GM18873 (cell line): Measurements from ENCODE around the gene POU2F1.
"Not testable (repeated sequence)": the region's sequence is repeated elsewhere in the genome, so short reads cannot be mapped to it uniquely, and the experiment has no call there.

Experiments
- ATAC-seq: cut with Tn5 transposase; IDR thresholded peaks from one replicate; pipeline ENCODE4 v1.9.1; 2021; ENCODE audit warnings: mild to moderate bottlenecking, moderate library complexity, moderate number of reproducible peaks; ENCODE audit not compliant: unreplicated experiment, low FRiP score

Gene POU2F1

GRCh38 chr1:167229719-167230385 lies 9.2 kb downstream of the POU2F1 start:
- no peak for ATAC-seq

- ATAC-seq = no peak
Observed at GRCh38 chr1:167230437-167230836, 9.8 kb downstream of the POU2F1 start.

- no peak for ATAC-seq
Observed at GRCh38 chr1:167231873-167232450, 11.3 kb downstream of the POU2F1 start.

- no peak for ATAC-seq
Observed at GRCh38 chr1:167232801-167233200, 12.1 kb downstream of the POU2F1 start.

GRCh38 chr1:167233373-167233772 lies 12.7 kb downstream of the POU2F1 start:
- no peak for ATAC-seq

- ATAC-seq = no peak
Observed at GRCh38 chr1:167237000-167237399, 16.3 kb downstream of the POU2F1 start.

- no peak for ATAC-seq
Observed at GRCh38 chr1:167238713-167239112, 18.0 kb downstream of the POU2F1 start.

- ATAC-seq = no peak
Observed at GRCh38 chr1:167239257-167239656, 18.6 kb downstream of the POU2F1 start.

- no peak for ATAC-seq
Observed at GRCh38 chr1:167244244-167244643, 23.6 kb downstream of the POU2F1 start.

GRCh38 chr1:167245168-167245567 lies 24.5 kb downstream of the POU2F1 start:
- not testable (repeated sequence) for ATAC-seq

GRCh38 chr1:167246971-167247370 lies 26.3 kb downstream of the POU2F1 start:
- ATAC-seq = no peak

- no peak for ATAC-seq
Observed at GRCh38 chr1:167247754-167248153, 27.1 kb downstream of the POU2F1 start.

- no peak for ATAC-seq
Observed at GRCh38 chr1:167248707-167249642, 28.3 kb downstream of the POU2F1 start.

- ATAC-seq = no peak
Observed at GRCh38 chr1:167249702-167250101, 29.0 kb downstream of the POU2F1 start.

GRCh38 chr1:167250482-167250881 lies 29.8 kb downstream of the POU2F1 start:
- no peak for ATAC-seq

GRCh38 chr1:167251472-167251871 lies 30.8 kb downstream of the POU2F1 start:
- no peak for ATAC-seq

- ATAC-seq = no peak
Observed at GRCh38 chr1:167252986-167253385, 32.3 kb downstream of the POU2F1 start.

GRCh38 chr1:167258858-167259257 lies 38.2 kb downstream of the POU2F1 start:
- no peak for ATAC-seq

- no peak for ATAC-seq
Observed at GRCh38 chr1:167262836-167263235, 42.1 kb downstream of the POU2F1 start.

GRCh38 chr1:167263344-167263743 lies 42.7 kb downstream of the POU2F1 start:
- ATAC-seq = no peak

- no peak for ATAC-seq
Observed at GRCh38 chr1:167263819-167264464, 43.3 kb downstream of the POU2F1 start.
